Lower lobe of right lung (tissue), 2 donors: ENCODE measurements around the gene OR2AE1. TPM values are rescaled to one million over a fixed set of nuclear protein-coding genes. Genes with fewer than 3 reads are reported as not detected.
"Not testable (repeated sequence)": the region's sequence is repeated elsewhere in the genome, so short reads cannot be mapped to it uniquely, and the experiment has no call there.

ENCODE experiments used
- ATAC-seq, 2 donors: fragments of 200-7000 bp; cut with Tn5 transposase; one replicate each; pipeline ENCODE4 v1.9.1; 2020 to 2022; ENCODE audit warnings: mild to moderate bottlenecking in 2 of 2, moderate library complexity in 2 of 2
- DNase-seq: peaks from one replicate; pipeline ENCODE4 v3.0.0-alpha.2; 2020
- H3K27ac ChIP-seq: fragments of 200-600 bp; one replicate; pipeline ENCODE4 v1.8.0; 2022
- H3K27me3 ChIP-seq: fragments of 200-600 bp; one replicate; pipeline ENCODE4 v1.8.0; 2022; ENCODE audit warnings: low read depth
- H3K36me3 ChIP-seq: fragments of 200-600 bp; one replicate; pipeline ENCODE4 v1.8.0; 2022; ENCODE audit warnings: mild to moderate bottlenecking
- H3K4me1 ChIP-seq: fragments of 200-600 bp; one replicate; pipeline ENCODE4 v1.8.0; 2022
- H3K4me3 ChIP-seq: fragments of 200-600 bp; one replicate; pipeline ENCODE4 v1.8.0; 2022; ENCODE audit warnings: mild to moderate bottlenecking
- H3K9me3 ChIP-seq: fragments of 200-600 bp; one replicate; pipeline ENCODE4 v1.8.0; 2022
- intact Hi-C: fragments of 100-400 bp; cut with DNase I; formaldehyde crosslinking; loops from one replicate; pipeline ENCODE4 v1.11.0; 2022
- total RNA-seq: library from RNA; stranded (reverse); fragmentation: NEBNext Ultra II Directional; extraction: Animal tissue kit (Norgen Biotek cat#: 25700); gene quantifications from one replicate; pipeline ENCODE4 v1.2.1, GENCODE V29; 2021
- TF ChIP-seq, protein P1 (sequence below): fragments of 200-600 bp; IDR thresholded peaks from one replicate; pipeline ENCODE4 v1.8.0; 2022; ENCODE audit warnings: antibody characterized with exemption, mild to moderate bottlenecking
- donor health status: DM: no; HTN: yes; CAD: no; lungs with severe emphysema.

OR2AE1 gene
- total RNA-seq, 1 donor from 2014 or later = 0.71 TPM

GRCh38 chr7:99881370-99881769 lies 4.5 kb upstream of the OR2AE1 start:
- no peaks in the 10 kb centered on the region for H3K27me3 ChIP-seq
- TF ChIP-seq, protein P1, sequence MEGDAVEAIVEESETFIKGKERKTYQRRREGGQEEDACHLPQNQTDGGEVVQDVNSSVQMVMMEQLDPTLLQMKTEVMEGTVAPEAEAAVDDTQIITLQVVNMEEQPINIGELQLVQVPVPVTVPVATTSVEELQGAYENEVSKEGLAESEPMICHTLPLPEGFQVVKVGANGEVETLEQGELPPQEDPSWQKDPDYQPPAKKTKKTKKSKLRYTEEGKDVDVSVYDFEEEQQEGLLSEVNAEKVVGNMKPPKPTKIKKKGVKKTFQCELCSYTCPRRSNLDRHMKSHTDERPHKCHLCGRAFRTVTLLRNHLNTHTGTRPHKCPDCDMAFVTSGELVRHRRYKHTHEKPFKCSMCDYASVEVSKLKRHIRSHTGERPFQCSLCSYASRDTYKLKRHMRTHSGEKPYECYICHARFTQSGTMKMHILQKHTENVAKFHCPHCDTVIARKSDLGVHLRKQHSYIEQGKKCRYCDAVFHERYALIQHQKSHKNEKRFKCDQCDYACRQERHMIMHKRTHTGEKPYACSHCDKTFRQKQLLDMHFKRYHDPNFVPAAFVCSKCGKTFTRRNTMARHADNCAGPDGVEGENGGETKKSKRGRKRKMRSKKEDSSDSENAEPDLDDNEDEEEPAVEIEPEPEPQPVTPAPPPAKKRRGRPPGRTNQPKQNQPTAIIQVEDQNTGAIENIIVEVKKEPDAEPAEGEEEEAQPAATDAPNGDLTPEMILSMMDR = no peak
- intact Hi-C loops = no loop called here
- H3K4me3 ChIP-seq = no peak overlapping the region
- H3K27ac ChIP-seq = no peak overlapping the region
- no peak for ATAC-seq
- H3K9me3 ChIP-seq = no peaks in the 10 kb centered on the region
- H3K36me3 ChIP-seq = no peaks in the 10 kb centered on the region
- no peak for DNase-seq
- no peaks in the 10 kb centered on the region for H3K4me1 ChIP-seq

GRCh38 chr7:99876491-99876890 lies 342 bp downstream of the OR2AE1 start:
- intact Hi-C loops = no loop called here
- DNase-seq (no peak), ATAC-seq (no peak)
- H3K4me3 ChIP-seq = no peak overlapping the region
- no peaks in the 10 kb centered on the region for H3K4me1 ChIP-seq
- TF ChIP-seq, protein P1 = no peak
- H3K36me3 ChIP-seq = no peaks in the 10 kb centered on the region
- no peak overlapping the region for H3K27ac ChIP-seq
- no peaks in the 10 kb centered on the region for H3K9me3 ChIP-seq
- H3K27me3 ChIP-seq = no peaks in the 10 kb centered on the region

DNA sequence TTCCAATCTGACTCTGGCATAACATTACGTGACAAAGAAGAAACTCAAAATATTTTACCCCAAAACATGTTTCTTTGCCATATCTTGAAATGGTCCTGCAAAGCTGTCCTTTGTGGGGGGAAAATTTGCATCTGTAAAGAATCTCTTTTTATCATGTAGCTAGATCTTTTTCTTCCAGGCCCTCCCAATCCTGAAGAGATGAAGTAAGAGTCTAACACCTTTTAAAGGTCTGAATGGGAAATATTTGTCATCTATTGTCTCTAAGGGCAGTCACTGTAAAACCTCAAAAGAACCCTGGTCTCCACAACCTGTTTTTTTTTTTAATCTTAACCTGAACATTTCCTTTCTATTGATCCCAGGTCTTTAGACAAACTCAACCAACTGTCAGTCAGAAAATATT lies 8.6 kb downstream of the OR2AE1 start:
- TF ChIP-seq, protein P1 = no peak
- Histone ChIP-seq H3K4me3 (no peak overlapping the region), H3K27me3 (no peaks in the 10 kb centered on the region), H3K9me3 (no peaks in the 10 kb centered on the region), H3K36me3 (no peaks in the 10 kb centered on the region), H3K27ac (no peak overlapping the region), H3K4me1 (no peaks in the 10 kb centered on the region)
- DNase-seq (no peak), ATAC-seq (no peak)
- intact Hi-C loops = no loop called here

DNA sequence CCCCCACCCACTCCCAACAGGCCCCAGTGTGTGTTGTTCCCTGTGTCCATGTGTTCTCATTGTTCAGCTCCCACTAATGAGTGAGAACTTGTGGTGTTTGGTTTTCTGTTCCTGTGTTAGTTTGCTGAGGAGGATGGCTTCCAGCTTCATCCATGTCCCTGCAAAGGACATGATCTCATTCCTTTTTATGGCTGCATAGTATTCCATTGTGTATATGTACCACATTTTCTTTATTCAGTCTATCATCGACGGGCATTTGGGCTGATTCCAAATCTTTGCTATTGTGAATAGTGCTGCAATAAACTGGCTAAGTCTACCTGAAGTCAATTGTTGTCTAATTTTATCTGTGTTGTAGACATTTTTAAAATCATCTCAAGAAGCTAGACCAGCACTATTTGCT lies 9.4 kb downstream of the OR2AE1 start:
- H3K36me3 ChIP-seq, ATAC-seq, intact Hi-C loops, H3K27me3 ChIP-seq, DNase-seq, H3K4me3 ChIP-seq, H3K4me1 ChIP-seq, H3K27ac ChIP-seq, H3K9me3 ChIP-seq: not testable (repeated sequence)

DNA sequence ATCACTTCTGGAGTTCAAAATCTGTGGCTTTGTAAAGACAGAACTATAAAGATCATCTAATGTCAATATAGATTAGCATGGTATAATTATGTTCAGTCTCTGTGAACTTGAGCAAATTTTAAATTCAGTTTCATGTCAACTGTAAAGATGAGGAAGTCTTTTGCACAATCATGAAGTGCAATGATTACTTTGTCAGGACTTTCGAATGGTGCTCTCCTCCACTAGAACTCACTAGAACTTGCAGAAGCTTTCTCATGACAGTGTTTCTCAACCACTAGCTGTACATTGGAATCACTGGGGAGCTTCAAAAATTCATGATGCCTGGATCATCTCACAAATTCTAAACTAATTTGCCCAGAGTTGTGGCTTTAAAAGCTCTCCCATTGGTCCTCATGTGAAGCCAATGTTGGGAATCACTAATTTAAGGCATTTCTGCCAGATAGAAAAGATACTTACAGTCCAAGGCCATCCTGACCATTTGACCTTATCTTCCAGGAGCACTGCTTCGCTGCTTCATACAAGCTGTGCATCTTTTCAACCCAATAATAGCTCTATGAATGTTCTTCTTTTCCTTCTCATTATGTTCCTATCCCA lies 12.9 kb downstream of the OR2AE1 start:
- Histone ChIP-seq H3K36me3 (no peaks in the 10 kb centered on the region), H3K9me3 (no peaks in the 10 kb centered on the region), H3K4me3 (no peak overlapping the region), H3K27ac (no peak overlapping the region), H3K4me1 (no peaks in the 10 kb centered on the region), H3K27me3 (no peaks in the 10 kb centered on the region)
- DNase-seq (no peak), ATAC-seq (no peak)
- intact Hi-C loops = no loop called here
- TF ChIP-seq, protein P1 = no peak

GRCh38 chr7:99860281-99861127 lies 16.3 kb downstream of the OR2AE1 start:
- ATAC-seq (peak; percentile 42 to 45), DNase-seq (no peak)
- intact Hi-C loops = no loop called here
- Histone ChIP-seq H3K27ac (no peak overlapping the region), H3K4me1 (no peaks in the 10 kb centered on the region), H3K36me3 (no peaks in the 10 kb centered on the region), H3K27me3 (no peaks in the 10 kb centered on the region), H3K4me3 (no peak overlapping the region), H3K9me3 (no peaks in the 10 kb centered on the region)
- TF ChIP-seq, protein P1 = no peak
